Measurements from ENCODE around the gene LHFPL3.
"Not testable (repeated sequence)": the region's sequence is repeated elsewhere in the genome, so short reads cannot be mapped to it uniquely, and the experiment has no call there.

Gene LHFPL3

GRCh38 chr7:104695563-104695962 lies 367.2 kb downstream of the LHFPL3 start:
- Histone ChIP-seq H3K4me3 (ENCODE audit: low read length) (no peak overlapping the region), H3K9me3 (ENCODE audit: control insufficient read depth, low read length) (peaks cover 4% of the 10 kb centered on the region)
- DNase-seq (ENCODE audit: low read depth): no peak

GRCh38 chr7:104700336-104700735 lies 371.9 kb downstream of the LHFPL3 start:
- Histone ChIP-seq H3K9me3 (ENCODE audit: control insufficient read depth, low read length) (peaks cover 4% of the 10 kb centered on the region), H3K4me1 (ENCODE audit: control insufficient read depth, insufficient read depth, low read length) (no peaks in the 10 kb centered on the region), H3K4me3 (ENCODE audit: low read length) (no peak overlapping the region), H3K9ac (ENCODE audit: low read length) (no peak overlapping the region), H3K27me3 (replicated peaks; ENCODE audit: control insufficient read depth, insufficient read depth, low read length) (no peaks in the 10 kb centered on the region), H3K36me3 (ENCODE audit: control insufficient read depth, insufficient read depth, low read length, severe bottlenecking) (no peaks in the 10 kb centered on the region)
- no peak for DNase-seq (ENCODE audit: low read depth)

More at GRCh38 chr7:104695563-104695962, 367.2 kb downstream of the LHFPL3 start:
- Histone ChIP-seq H3K27me3 (replicated peaks; ENCODE audit: control insufficient read depth, insufficient read depth, low read length) (no peaks in the 10 kb centered on the region), H3K4me1 (ENCODE audit: control insufficient read depth, insufficient read depth, low read length) (no peaks in the 10 kb centered on the region), H3K9ac (ENCODE audit: low read length) (no peak overlapping the region), H3K36me3 (ENCODE audit: control insufficient read depth, insufficient read depth, low read length, severe bottlenecking) (no peaks in the 10 kb centered on the region)

GRCh38 chr7:104721027-104721426 lies 392.6 kb downstream of the LHFPL3 start:
- DNase-seq (ENCODE audit: low read depth); H3K27me3 ChIP-seq (replicated peaks; ENCODE audit: control insufficient read depth, insufficient read depth, low read length); H3K4me1 ChIP-seq (ENCODE audit: control insufficient read depth, insufficient read depth, low read length): not testable (repeated sequence)

GRCh38 chr7:104723001-104723400 lies 394.6 kb downstream of the LHFPL3 start:
- H3K9me3 ChIP-seq (ENCODE audit: control insufficient read depth, low read length): peaks cover under 1% of the 10 kb centered on the region
- no peak for DNase-seq (ENCODE audit: low read depth)
- no peaks in the 10 kb centered on the region for H3K36me3 ChIP-seq (ENCODE audit: control insufficient read depth, insufficient read depth, low read length, severe bottlenecking)
- H3K4me1 ChIP-seq (ENCODE audit: control insufficient read depth, insufficient read depth, low read length): no peaks in the 10 kb centered on the region
- no peak overlapping the region for H3K9ac ChIP-seq (ENCODE audit: low read length)
- no peaks in the 10 kb centered on the region for H3K27me3 ChIP-seq (replicated peaks; ENCODE audit: control insufficient read depth, insufficient read depth, low read length)
- no peak overlapping the region for H3K4me3 ChIP-seq (ENCODE audit: low read length)

More at GRCh38 chr7:104721027-104721426, 392.6 kb downstream of the LHFPL3 start:
- H3K9ac ChIP-seq (ENCODE audit: low read length); H3K36me3 ChIP-seq (ENCODE audit: control insufficient read depth, insufficient read depth, low read length, severe bottlenecking); H3K4me3 ChIP-seq (ENCODE audit: low read length): not testable (repeated sequence)
- peaks cover 12% of the 10 kb centered on the region for H3K9me3 ChIP-seq (ENCODE audit: control insufficient read depth, low read length)

- peaks cover 2% of the 10 kb centered on the region for H3K27me3 ChIP-seq (replicated peaks; ENCODE audit: control insufficient read depth, insufficient read depth, low read length)
- no peaks in the 10 kb centered on the region for H3K4me1 ChIP-seq (ENCODE audit: control insufficient read depth, insufficient read depth, low read length)
- H3K4me3 ChIP-seq (ENCODE audit: low read length): no peak overlapping the region
- no peaks in the 10 kb centered on the region for H3K9me3 ChIP-seq (ENCODE audit: control insufficient read depth, low read length)
- no peak overlapping the region for H3K9ac ChIP-seq (ENCODE audit: low read length)
- H3K36me3 ChIP-seq (ENCODE audit: control insufficient read depth, insufficient read depth, low read length, severe bottlenecking): no peaks in the 10 kb centered on the region
- no peak for DNase-seq (ENCODE audit: low read depth)
Observed at GRCh38 chr7:104758504-104758903, 430.1 kb downstream of the LHFPL3 start.

- DNase-seq (ENCODE audit: low read depth): no peak
- no peak overlapping the region for H3K4me3 ChIP-seq (ENCODE audit: low read length)
- H3K9me3 ChIP-seq (ENCODE audit: control insufficient read depth, low read length): no peaks in the 10 kb centered on the region
- no peaks in the 10 kb centered on the region for H3K4me1 ChIP-seq (ENCODE audit: control insufficient read depth, insufficient read depth, low read length)
- no peak overlapping the region for H3K9ac ChIP-seq (ENCODE audit: low read length)
- H3K36me3 ChIP-seq (ENCODE audit: control insufficient read depth, insufficient read depth, low read length, severe bottlenecking): no peaks in the 10 kb centered on the region
- peaks cover 5% of the 10 kb centered on the region for H3K27me3 ChIP-seq (replicated peaks; ENCODE audit: control insufficient read depth, insufficient read depth, low read length)
Observed at GRCh38 chr7:104761892-104762291, 433.5 kb downstream of the LHFPL3 start.

GRCh38 chr7:104767113-104767512 lies 438.7 kb downstream of the LHFPL3 start:
- no peak overlapping the region for H3K4me3 ChIP-seq (ENCODE audit: low read length)
- DNase-seq (ENCODE audit: low read depth): no peak

GRCh38 chr7:104767826-104768536 lies 439.6 kb downstream of the LHFPL3 start:
- Histone ChIP-seq H3K9me3 (ENCODE audit: control insufficient read depth, low read length) (no peaks in the 10 kb centered on the region), H3K27me3 (replicated peaks; ENCODE audit: control insufficient read depth, insufficient read depth, low read length) (peaks cover 5% of the 10 kb centered on the region), H3K36me3 (ENCODE audit: control insufficient read depth, insufficient read depth, low read length, severe bottlenecking) (no peaks in the 10 kb centered on the region), H3K4me3 (ENCODE audit: low read length) (no peak overlapping the region), H3K4me1 (ENCODE audit: control insufficient read depth, insufficient read depth, low read length) (no peaks in the 10 kb centered on the region), H3K9ac (ENCODE audit: low read length) (no peak overlapping the region)
- DNase-seq (ENCODE audit: low read depth): no peak

More at GRCh38 chr7:104767113-104767512, 438.7 kb downstream of the LHFPL3 start:
- Histone ChIP-seq H3K4me1 (ENCODE audit: control insufficient read depth, insufficient read depth, low read length) (no peaks in the 10 kb centered on the region), H3K9ac (ENCODE audit: low read length) (no peak overlapping the region), H3K9me3 (ENCODE audit: control insufficient read depth, low read length) (no peaks in the 10 kb centered on the region), H3K36me3 (ENCODE audit: control insufficient read depth, insufficient read depth, low read length, severe bottlenecking) (no peaks in the 10 kb centered on the region), H3K27me3 (replicated peaks; ENCODE audit: control insufficient read depth, insufficient read depth, low read length) (peaks cover 5% of the 10 kb centered on the region)

- H3K4me3 ChIP-seq (ENCODE audit: low read length): no peak overlapping the region
- no peaks in the 10 kb centered on the region for H3K9me3 ChIP-seq (ENCODE audit: control insufficient read depth, low read length)
- no peaks in the 10 kb centered on the region for H3K36me3 ChIP-seq (ENCODE audit: control insufficient read depth, insufficient read depth, low read length, severe bottlenecking)
- H3K4me1 ChIP-seq (ENCODE audit: control insufficient read depth, insufficient read depth, low read length): no peaks in the 10 kb centered on the region
- no peak for DNase-seq (ENCODE audit: low read depth)
- no peaks in the 10 kb centered on the region for H3K27me3 ChIP-seq (replicated peaks; ENCODE audit: control insufficient read depth, insufficient read depth, low read length)
- H3K9ac ChIP-seq (ENCODE audit: low read length): no peak overlapping the region
Observed at GRCh38 chr7:104772405-104773345, 444.3 kb downstream of the LHFPL3 start.

GRCh38 chr7:104773796-104774195 lies 445.4 kb downstream of the LHFPL3 start:
- H3K4me3 ChIP-seq (ENCODE audit: low read length): no peak overlapping the region
- H3K9me3 ChIP-seq (ENCODE audit: control insufficient read depth, low read length): no peaks in the 10 kb centered on the region
- no peaks in the 10 kb centered on the region for H3K36me3 ChIP-seq (ENCODE audit: control insufficient read depth, insufficient read depth, low read length, severe bottlenecking)
- no peaks in the 10 kb centered on the region for H3K4me1 ChIP-seq (ENCODE audit: control insufficient read depth, insufficient read depth, low read length)
- no peak overlapping the region for H3K9ac ChIP-seq (ENCODE audit: low read length)
- DNase-seq (ENCODE audit: low read depth): no peak
- no peaks in the 10 kb centered on the region for H3K27me3 ChIP-seq (replicated peaks; ENCODE audit: control insufficient read depth, insufficient read depth, low read length)

GRCh38 chr7:104775531-104775930 lies 447.1 kb downstream of the LHFPL3 start:
- Histone ChIP-seq H3K4me1 (ENCODE audit: control insufficient read depth, insufficient read depth, low read length) (no peaks in the 10 kb centered on the region), H3K36me3 (ENCODE audit: control insufficient read depth, insufficient read depth, low read length, severe bottlenecking) (no peaks in the 10 kb centered on the region), H3K4me3 (ENCODE audit: low read length) (no peak overlapping the region), H3K9ac (ENCODE audit: low read length) (no peak overlapping the region), H3K9me3 (ENCODE audit: control insufficient read depth, low read length) (no peaks in the 10 kb centered on the region), H3K27me3 (replicated peaks; ENCODE audit: control insufficient read depth, insufficient read depth, low read length) (peaks cover 5% of the 10 kb centered on the region)
- no peak for DNase-seq (ENCODE audit: low read depth)
